ENCODE measurements around the gene ALG9. TPM values are rescaled to one million over a fixed set of nuclear protein-coding genes. Genes with fewer than 3 reads are reported as not detected.

The ALG9 gene
- total RNA-seq, 2 experiments from 2014 or later: 21.3 to 21.9 TPM

DNA sequence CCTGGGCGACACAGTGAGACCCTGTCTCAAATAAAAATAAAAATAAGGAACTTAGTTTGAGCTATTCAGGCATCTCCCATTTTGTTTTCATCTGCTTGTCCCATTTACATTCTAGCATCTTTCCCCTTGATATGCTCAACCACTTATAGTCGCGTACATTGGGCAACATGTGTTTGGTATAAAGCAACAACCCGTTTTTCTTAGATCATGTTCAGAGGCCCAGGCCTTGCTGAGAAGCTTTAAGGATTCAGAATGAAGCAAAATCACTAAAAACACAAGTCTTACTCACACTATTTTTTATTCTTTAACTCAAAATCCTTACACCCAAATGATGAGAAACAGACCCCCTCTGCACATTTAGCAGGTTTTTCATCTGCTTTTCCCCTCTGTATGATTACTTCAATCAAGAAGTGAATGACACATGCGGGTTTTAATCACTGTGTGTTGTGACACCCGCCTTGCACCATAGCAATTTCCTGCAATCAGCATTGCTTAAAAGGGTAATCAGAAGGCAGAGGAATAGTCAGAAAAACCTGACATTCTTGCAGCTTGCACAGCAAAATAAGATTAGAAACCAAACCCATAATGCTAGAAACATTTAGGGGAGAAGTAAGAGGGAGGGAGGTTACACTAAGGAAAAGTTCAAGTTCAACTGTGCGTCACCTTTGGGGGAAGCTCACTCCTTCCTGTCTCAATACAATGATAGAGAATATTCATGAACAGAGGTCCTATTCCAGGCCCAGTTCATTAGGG, 25.9 kb downstream of the ALG9 start:
- CTCF ChIA-PET: interaction anchor here (0.5 to 0.9 kb wide), 2 partner anchors 9 to 957 kb away, joined by 3 read pairs; no protein-coding TSS in a partner anchor
- H3K4me1 Mint-ChIP-seq (ENCODE audit: low read depth): no peaks in the 10 kb centered on the region
- no peaks in the 10 kb centered on the region for H3K27me3 Mint-ChIP-seq (ENCODE audit: low read depth)
- no peak overlapping the region for H3K27ac Mint-ChIP-seq
- H3K9me3 Mint-ChIP-seq: no peaks in the 10 kb centered on the region
- H3K4me3 Mint-ChIP-seq: no peak overlapping the region
- peaks cover 10% of the 10 kb centered on the region for H3K36me3 Mint-ChIP-seq (ENCODE audit: low read depth)
- DNase-seq: no peak
- intact Hi-C loops (cut with micrococcal nuclease): loop anchor here (10.0 kb wide), 1 partner anchor 561 kb away; no protein-coding TSS in a partner anchor

GRCh38 chr11:111843661-111844060, 27.7 kb downstream of the ALG9 start:
- Mint-ChIP-seq H3K27me3 (ENCODE audit: low read depth) (no peaks in the 10 kb centered on the region), H3K9me3 (no peaks in the 10 kb centered on the region), H3K27ac (no peak overlapping the region), H3K4me3 (no peak overlapping the region), H3K36me3 (ENCODE audit: low read depth) (peaks cover 7% of the 10 kb centered on the region), H3K4me1 (ENCODE audit: low read depth) (no peaks in the 10 kb centered on the region)
- no peak for DNase-seq
- intact Hi-C loops (cut with micrococcal nuclease): loop anchor here (10.0 kb wide), 1 partner anchor 559 kb away; no protein-coding TSS in a partner anchor
- CTCF ChIA-PET: interaction anchor here (0.5 to 3.2 kb wide), 8 partner anchors 10 to 280 kb away, joined by 3 to 13 read pairs (median 4); partner anchors contain the start of gene ALG9

- no peaks in the 10 kb centered on the region for H3K9me3 Mint-ChIP-seq
- intact Hi-C loops (cut with micrococcal nuclease): loop anchor here (1.0 to 10.0 kb wide), 7 partner anchors 64 to 557 kb away; partner anchors contain the start of gene PPP2R1B
- peak; percentile 96 for DNase-seq
- no peak overlapping the region for H3K4me3 Mint-ChIP-seq
- H3K4me1 Mint-ChIP-seq (ENCODE audit: low read depth): no peaks in the 10 kb centered on the region
- peaks cover 14% of the 10 kb centered on the region for H3K36me3 Mint-ChIP-seq (ENCODE audit: low read depth)
- H3K27me3 Mint-ChIP-seq (ENCODE audit: low read depth): no peaks in the 10 kb centered on the region
- CTCF ChIA-PET: interaction anchor here (0.6 to 3.2 kb wide), 28 partner anchors 8 to 439 kb away, joined by 3 to 13 read pairs (median 3); partner anchors contain the start of gene PPP2R1B
- H3K27ac Mint-ChIP-seq: no peak overlapping the region
Measured at GRCh38 chr11:111841370-111842053, 29.9 kb downstream of the ALG9 start.

DNA sequence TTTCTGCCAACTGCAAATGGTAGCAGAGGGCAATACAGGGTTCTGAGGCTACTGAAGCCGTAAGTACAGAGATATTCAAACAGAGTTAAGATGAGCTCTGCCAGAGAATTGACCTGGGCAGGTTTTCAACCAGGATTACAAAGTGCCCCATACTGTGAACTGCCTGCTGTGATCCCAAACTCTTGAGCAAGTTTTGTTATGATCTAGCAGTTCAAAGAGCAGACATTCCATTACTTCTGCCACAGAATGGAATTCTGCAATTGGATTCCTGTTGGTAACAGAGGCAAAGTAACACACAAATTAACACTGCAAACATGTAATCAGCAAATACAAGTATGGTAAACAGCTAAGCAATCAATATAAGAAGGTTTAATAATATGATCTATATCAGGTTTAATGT, 31.2 kb downstream of the ALG9 start:
- Mint-ChIP-seq H3K4me3 (no peak overlapping the region), H3K9me3 (no peaks in the 10 kb centered on the region), H3K27ac (no peak overlapping the region), H3K27me3 (ENCODE audit: low read depth) (no peaks in the 10 kb centered on the region), H3K36me3 (ENCODE audit: low read depth) (peaks cover 19% of the 10 kb centered on the region), H3K4me1 (ENCODE audit: low read depth) (no peaks in the 10 kb centered on the region)
- intact Hi-C loops (cut with micrococcal nuclease): loop anchor here (2.0 to 10.0 kb wide), 2 partner anchors 73 to 555 kb away; partner anchors contain the start of gene PPP2R1B
- CTCF ChIA-PET: no interaction called here
- no peak for DNase-seq

GRCh38 chr11:111838054-111838453, 33.3 kb downstream of the ALG9 start:
- CTCF ChIA-PET: interaction anchor here (1.2 kb wide), 1 partner anchor 9 kb away, joined by 4 read pairs; no protein-coding TSS in a partner anchor
- Mint-ChIP-seq H3K4me1 (ENCODE audit: low read depth) (no peaks in the 10 kb centered on the region), H3K4me3 (no peak overlapping the region), H3K27me3 (ENCODE audit: low read depth) (no peaks in the 10 kb centered on the region), H3K36me3 (ENCODE audit: low read depth) (peaks cover 27% of the 10 kb centered on the region), H3K27ac (no peak overlapping the region), H3K9me3 (no peaks in the 10 kb centered on the region)
- no peak for DNase-seq
- intact Hi-C loops (cut with micrococcal nuclease): no loop called here

DNA sequence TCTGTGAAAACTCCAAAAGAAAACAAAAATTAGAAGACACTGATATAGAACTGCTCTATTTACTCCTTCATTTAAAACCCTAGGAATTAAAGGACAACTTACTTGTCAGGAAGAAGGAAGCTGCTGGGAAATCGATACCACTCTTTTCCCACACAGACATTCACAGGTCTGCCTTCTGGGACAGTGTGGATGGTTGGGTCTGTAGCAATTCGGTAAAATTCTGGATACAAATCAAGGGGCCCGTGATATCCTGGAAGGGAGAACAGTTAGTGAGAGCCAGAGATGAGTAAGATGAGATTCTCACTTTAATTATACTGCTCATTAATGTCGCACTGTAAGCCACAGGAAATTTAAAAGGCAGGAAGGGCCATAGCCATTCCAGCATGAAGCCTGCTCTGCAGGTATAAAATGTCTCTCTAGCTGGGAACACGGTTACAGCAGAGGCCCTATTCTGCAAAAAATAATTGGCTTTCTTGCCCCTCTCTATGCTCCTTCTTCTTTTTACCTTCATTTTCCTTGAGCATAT, 34.0 kb downstream of the ALG9 start:
- no peak overlapping the region for H3K27ac Mint-ChIP-seq

GRCh38 chr11:111836721-111837120, 34.7 kb downstream of the ALG9 start:
- Mint-ChIP-seq H3K36me3 (ENCODE audit: low read depth) (peaks cover 27% of the 10 kb centered on the region), H3K27me3 (ENCODE audit: low read depth) (no peaks in the 10 kb centered on the region), H3K4me3 (no peak overlapping the region), H3K9me3 (no peaks in the 10 kb centered on the region), H3K4me1 (ENCODE audit: low read depth) (no peaks in the 10 kb centered on the region), H3K27ac (no peak overlapping the region)
- intact Hi-C loops (cut with micrococcal nuclease): no loop called here
- CTCF ChIA-PET: interaction anchor here (1.0 to 1.6 kb wide), 2 partner anchors 9 to 381 kb away, joined by 3 read pairs; no protein-coding TSS in a partner anchor
- no peak for DNase-seq

More for the DNA sequence above, 34.0 kb downstream of the ALG9 start:
- Mint-ChIP-seq H3K4me3 (no peak overlapping the region), H3K4me1 (ENCODE audit: low read depth) (no peaks in the 10 kb centered on the region), H3K9me3 (no peaks in the 10 kb centered on the region), H3K36me3 (ENCODE audit: low read depth) (peaks cover 27% of the 10 kb centered on the region), H3K27me3 (ENCODE audit: low read depth) (no peaks in the 10 kb centered on the region)
- intact Hi-C loops (cut with micrococcal nuclease): no loop called here
- no peak for DNase-seq
- CTCF ChIA-PET: interaction anchor here (1.0 to 1.6 kb wide), 2 partner anchors 8 to 382 kb away, joined by 3 read pairs; no protein-coding TSS in a partner anchor

GRCh38 chr11:111836162-111836561, 35.2 kb downstream of the ALG9 start:
- H3K27me3 Mint-ChIP-seq (ENCODE audit: low read depth): no peaks in the 10 kb centered on the region
- no peak for DNase-seq
- H3K9me3 Mint-ChIP-seq: no peaks in the 10 kb centered on the region
- intact Hi-C loops (cut with micrococcal nuclease): no loop called here
- no peak overlapping the region for H3K27ac Mint-ChIP-seq
- H3K4me1 Mint-ChIP-seq (ENCODE audit: low read depth): no peaks in the 10 kb centered on the region
- CTCF ChIA-PET: interaction anchor here (1.6 kb wide), 1 partner anchor 9 kb away, joined by 3 read pairs; no protein-coding TSS in a partner anchor
- no peak overlapping the region for H3K4me3 Mint-ChIP-seq
- H3K36me3 Mint-ChIP-seq (ENCODE audit: low read depth): peaks cover 31% of the 10 kb centered on the region

DNA sequence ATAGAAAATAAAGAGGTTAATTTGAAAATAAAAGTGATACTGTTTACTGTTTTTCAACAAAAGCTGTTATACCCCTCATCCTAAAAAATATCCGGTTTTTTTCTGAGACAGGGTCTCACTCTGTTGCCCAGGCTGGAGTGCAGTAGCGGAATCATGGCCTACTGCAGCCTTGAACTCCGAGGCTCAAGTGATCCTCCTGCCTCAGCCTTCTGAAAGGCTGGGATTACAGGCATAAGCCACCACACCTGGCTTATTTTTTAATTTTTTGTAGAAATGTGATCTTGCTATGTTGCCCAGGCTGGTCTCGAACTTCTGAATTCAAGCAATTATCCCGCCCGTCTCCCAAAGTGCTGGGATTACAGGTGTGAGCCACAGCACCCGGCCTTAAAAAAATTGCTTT, 35.7 kb downstream of the ALG9 start:
- H3K27ac Mint-ChIP-seq: no peak overlapping the region
- H3K36me3 Mint-ChIP-seq (ENCODE audit: low read depth): peaks cover 31% of the 10 kb centered on the region
- no peaks in the 10 kb centered on the region for H3K9me3 Mint-ChIP-seq
- H3K27me3 Mint-ChIP-seq (ENCODE audit: low read depth): no peaks in the 10 kb centered on the region
- intact Hi-C loops (cut with micrococcal nuclease): no loop called here
- CTCF ChIA-PET: interaction anchor here (1.6 kb wide), 1 partner anchor 10 kb away, joined by 3 read pairs; no protein-coding TSS in a partner anchor
- H3K4me3 Mint-ChIP-seq: no peak overlapping the region
- H3K4me1 Mint-ChIP-seq (ENCODE audit: low read depth): no peaks in the 10 kb centered on the region
- no peak for DNase-seq

DNA sequence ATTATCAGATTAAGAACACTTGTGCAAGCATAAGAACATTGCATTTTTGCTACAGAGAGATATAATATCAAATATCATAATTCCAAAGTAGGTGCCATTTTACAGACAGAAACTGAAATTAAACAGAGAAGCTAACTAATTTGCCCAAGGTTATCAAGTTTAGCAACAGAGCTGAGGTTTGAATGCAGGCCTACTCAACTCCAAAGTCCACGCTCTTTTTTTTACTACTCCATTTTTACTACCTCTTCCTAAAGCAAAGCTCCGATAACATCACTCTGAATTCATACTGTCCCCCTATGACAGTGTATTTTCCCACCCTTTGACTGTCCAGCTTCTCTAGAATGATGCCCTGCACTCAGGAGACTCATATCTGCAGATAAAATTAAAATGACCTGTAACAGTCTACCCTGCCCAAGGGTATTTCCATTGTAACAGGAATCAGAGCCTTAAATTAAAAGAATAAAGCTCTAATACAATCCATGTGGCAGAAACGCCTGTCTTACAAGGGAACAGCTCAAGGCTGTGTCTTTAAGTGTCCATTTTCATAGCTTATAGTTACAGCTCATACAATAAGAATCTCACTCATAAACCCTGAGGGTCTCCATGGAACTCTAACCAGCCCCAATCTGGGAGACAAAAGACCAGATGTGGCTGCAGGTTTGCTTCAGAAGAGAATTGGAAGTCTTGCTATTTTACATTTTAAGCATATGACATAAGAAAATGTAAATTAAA, 36.8 kb downstream of the ALG9 start:
- no peak for DNase-seq
- CTCF ChIA-PET: interaction anchor here (0.9 to 1.8 kb wide), 4 partner anchors 8 to 57 kb away, joined by 3 to 9 read pairs (median 3); no protein-coding TSS in a partner anchor
- H3K27ac Mint-ChIP-seq: no peak overlapping the region
- H3K4me3 Mint-ChIP-seq: no peak overlapping the region
- no peaks in the 10 kb centered on the region for H3K9me3 Mint-ChIP-seq
- H3K4me1 Mint-ChIP-seq (ENCODE audit: low read depth): peaks cover 6% of the 10 kb centered on the region
- intact Hi-C loops (cut with micrococcal nuclease): no loop called here
- no peaks in the 10 kb centered on the region for H3K27me3 Mint-ChIP-seq (ENCODE audit: low read depth)
- H3K36me3 Mint-ChIP-seq (ENCODE audit: low read depth): peaks cover 33% of the 10 kb centered on the region

DNA sequence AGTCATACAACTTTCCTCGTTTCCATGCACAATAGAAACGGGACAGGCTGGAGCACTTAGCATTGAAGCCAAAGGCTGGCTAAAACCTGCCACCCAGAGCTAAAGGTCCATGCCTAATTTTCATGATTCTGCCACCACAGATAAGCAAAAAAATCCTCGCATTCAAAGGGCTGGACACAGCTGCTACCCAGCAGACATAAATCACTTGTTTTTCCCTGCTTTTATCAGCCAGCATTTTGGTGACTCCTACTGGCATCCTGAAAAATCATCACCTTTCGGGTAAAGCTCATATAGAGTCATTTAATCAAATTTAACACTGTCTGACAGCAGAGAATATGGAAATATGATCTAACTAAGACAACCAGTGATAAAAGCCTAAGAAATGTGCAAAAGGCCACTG, 37.9 kb downstream of the ALG9 start:
- Mint-ChIP-seq H3K4me1 (ENCODE audit: low read depth) (peaks cover 17% of the 10 kb centered on the region), H3K27ac (no peak overlapping the region), H3K27me3 (ENCODE audit: low read depth) (no peaks in the 10 kb centered on the region), H3K36me3 (ENCODE audit: low read depth) (peaks cover 32% of the 10 kb centered on the region), H3K4me3 (no peak overlapping the region), H3K9me3 (no peaks in the 10 kb centered on the region)
- CTCF ChIA-PET: interaction anchor here (0.9 to 1.8 kb wide), 3 partner anchors 8 to 51 kb away, joined by 4 to 9 read pairs (median 4); no protein-coding TSS in a partner anchor
- intact Hi-C loops (cut with micrococcal nuclease): no loop called here
- DNase-seq: no peak
